Measurements from ENCODE around the gene GIMAP6. TPM values are rescaled to one million over a fixed set of nuclear protein-coding genes. Genes with fewer than 3 reads are reported as not detected.
"Not testable (repeated sequence)": the region's sequence is repeated elsewhere in the genome, so short reads cannot be mapped to it uniquely, and the experiment has no call there.

The GIMAP6 gene
- total RNA-seq, 1 donor from 2014 or later: 0.15 TPM

DNA sequence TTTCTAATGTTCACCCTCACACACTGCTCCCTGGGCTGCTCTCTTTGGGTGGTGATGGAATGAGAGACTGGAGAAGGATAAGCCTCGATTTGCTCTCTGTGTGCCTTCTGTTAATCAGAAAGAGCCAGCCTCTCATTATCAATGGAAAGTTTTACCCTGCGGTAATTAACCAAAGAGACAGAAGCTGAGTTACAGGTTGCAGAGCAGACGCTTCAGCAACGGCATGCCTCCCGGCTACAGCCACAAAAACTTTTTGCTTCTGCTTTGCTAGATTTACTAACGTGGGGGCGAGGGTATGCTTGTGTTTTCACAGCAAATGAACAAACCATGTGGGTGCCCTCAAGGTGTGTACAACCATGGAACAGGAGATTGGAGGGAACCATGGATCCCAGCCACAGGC is 47.0 kb downstream of the GIMAP6 start:
- DNase-seq (ENCODE audit: low read depth): no peak

DNA sequence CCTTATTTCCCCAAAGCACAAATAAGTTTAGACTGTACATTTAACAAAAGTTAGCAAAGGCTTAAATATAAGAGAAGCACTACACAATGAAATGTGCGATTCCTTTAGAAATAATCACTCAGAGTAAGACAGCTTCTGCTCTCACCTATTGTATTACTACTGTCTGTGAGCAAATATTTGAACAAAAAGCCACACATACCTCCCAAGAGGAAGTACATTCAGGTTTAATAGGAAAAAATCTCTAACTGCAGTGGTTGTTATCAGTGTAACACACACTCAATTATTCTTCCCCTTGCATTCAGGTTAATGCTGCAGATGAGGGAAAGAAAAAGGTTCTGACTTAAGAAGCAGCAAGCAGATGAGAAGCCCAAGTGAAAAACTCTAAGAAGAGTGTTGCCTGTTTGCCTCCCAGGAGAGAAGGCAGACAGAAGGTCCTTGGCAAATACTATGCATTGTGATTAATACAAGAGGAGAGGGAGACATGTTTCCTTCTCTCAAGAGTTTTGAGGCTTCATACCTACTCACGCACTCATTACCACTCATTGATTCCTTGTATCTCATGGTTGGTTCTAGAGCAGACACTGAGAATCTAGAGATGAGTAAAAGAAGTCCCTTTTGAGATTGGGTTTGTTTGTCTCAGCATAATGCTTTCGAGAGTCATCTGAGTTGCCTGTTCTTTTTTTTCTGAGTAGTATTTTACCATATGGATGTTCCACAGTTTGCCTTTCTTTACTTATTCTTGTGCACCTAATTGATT is 51.4 kb downstream of the GIMAP6 start:
- DNase-seq (ENCODE audit: low read depth): no peak

DNA sequence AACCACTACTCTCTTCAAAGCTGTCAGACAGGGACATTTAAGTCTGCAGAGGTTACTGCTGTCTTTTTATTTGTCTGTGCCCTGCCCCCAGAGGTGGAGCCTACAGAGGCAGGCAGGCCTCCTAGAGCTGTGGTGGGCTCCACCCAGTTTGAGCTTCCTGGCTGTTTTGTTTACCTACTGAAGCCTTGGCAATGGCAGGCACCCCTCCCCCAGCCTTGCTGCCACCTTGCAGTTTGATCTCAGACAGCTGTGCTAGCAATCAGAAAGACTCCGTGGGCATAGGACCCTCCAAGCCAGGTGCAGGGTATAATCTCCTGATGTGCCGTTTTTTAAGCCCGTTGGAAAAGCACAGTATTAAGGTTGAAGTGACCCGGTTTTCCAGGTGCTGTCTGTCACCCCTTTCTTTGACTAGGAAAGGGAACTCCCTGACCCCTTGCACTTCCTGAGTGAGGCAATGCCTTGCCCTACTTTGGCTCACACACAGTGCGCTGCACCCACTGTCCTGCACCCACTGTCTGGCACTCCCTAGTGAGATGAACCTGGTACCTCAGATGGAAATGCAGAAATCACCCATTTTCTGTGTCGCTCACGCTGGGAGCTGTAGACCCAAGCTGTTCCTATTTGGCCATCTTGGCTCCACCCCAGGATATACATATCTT is 52.1 kb downstream of the GIMAP6 start:
- not testable (repeated sequence) for DNase-seq (ENCODE audit: low read depth)

Other genes starting within 250 kb of the GIMAP6 start
- 0.15 and 0.17 TPM in 2 replicates for gene GIMAP8, start 181.8 kb downstream of the GIMAP6 start, total RNA-seq
- 0.05 and 0.35 TPM in 2 replicates for gene GIMAP7, start 117.5 kb downstream of the GIMAP6 start, total RNA-seq
- 2.1 TPM in 1 of 2 replicates, not detected in the other for gene GIMAP4, start 65.0 kb downstream of the GIMAP6 start, total RNA-seq
- gene GIMAP2, start 53.3 kb upstream of the GIMAP6 start, total RNA-seq: 0.85 and 1.2 TPM in 2 replicates
- gene GIMAP1, start 84.2 kb upstream of the GIMAP6 start, total RNA-seq: not detected in 2 replicates
- 0.20 and 0.35 TPM in 2 replicates for gene GIMAP5, start 105.0 kb upstream of the GIMAP6 start, total RNA-seq
- 0.75 and 1.0 TPM in 2 replicates for gene TMEM176B, start 168.0 kb upstream of the GIMAP6 start, total RNA-seq
- 0.35 TPM in 1 of 2 replicates, not detected in the other for gene TMEM176A, start 168.4 kb upstream of the GIMAP6 start, total RNA-seq
- gene AOC1, start 220.1 kb upstream of the GIMAP6 start, total RNA-seq: 6.1 and 6.4 TPM in 2 replicates